NCI-H2029 treated with DMSO at 0.1 percent for 48 hours (cell line): Measurements from ENCODE around the gene RABL6.
"Not testable (repeated sequence)": the region's sequence is repeated elsewhere in the genome, so short reads cannot be mapped to it uniquely, and the experiment has no call there.

Experiments used
- DNase-seq: peaks from one replicate; lab custom pipeline; 2025; lab: John Stamatoyannopoulos, UW

Gene RABL6

GRCh38 chr9:136835932-136836904 lies 28.5 kb downstream of the RABL6 start:
- no peak for DNase-seq

GRCh38 chr9:136837146-136837855 lies 29.6 kb downstream of the RABL6 start:
- no peak for DNase-seq

GRCh38 chr9:136837856-136838277 lies 30.1 kb downstream of the RABL6 start:
- DNase-seq: not testable (repeated sequence)

GRCh38 chr9:136838314-136839228 lies 30.8 kb downstream of the RABL6 start:
- DNase-seq: no peak

GRCh38 chr9:136839229-136840139 lies 31.7 kb downstream of the RABL6 start:
- no peak for DNase-seq

GRCh38 chr9:136840140-136840876 lies 32.6 kb downstream of the RABL6 start:
- DNase-seq: no peak

- DNase-seq: peak; percentile 42
Observed at GRCh38 chr9:136840877-136841645, 33.3 kb downstream of the RABL6 start.

GRCh38 chr9:136841646-136842379 lies 34.1 kb downstream of the RABL6 start:
- DNase-seq: peak; percentile 8

GRCh38 chr9:136842380-136842948 lies 34.7 kb downstream of the RABL6 start, which contains the start of gene AJM1:
AJM1 (plus strand) TSS chr9:136842478; CDS start chr9:136844415, 1,937 bp downstream.
- DNase-seq: peak; percentile 6

- not testable (repeated sequence) for DNase-seq
Observed at GRCh38 chr9:136843159-136843800, 35.5 kb downstream of the RABL6 start.

- not testable (repeated sequence) for DNase-seq
Observed at GRCh38 chr9:136843801-136844740, 36.3 kb downstream of the RABL6 start.

GRCh38 chr9:136844761-136845464 lies 37.2 kb downstream of the RABL6 start:
- DNase-seq: no peak

- no peak for DNase-seq
Observed at GRCh38 chr9:136845465-136846260, 37.9 kb downstream of the RABL6 start.

GRCh38 chr9:136846376-136847087 lies 38.8 kb downstream of the RABL6 start:
- no peak for DNase-seq
